ENCODE measurements around the gene ITGB3BP. TPM values are rescaled to one million over a fixed set of nuclear protein-coding genes. Genes with fewer than 3 reads are reported as not detected.

Gene ITGB3BP
- total RNA-seq, 1 experiment from 2014 or later, result 75.0 TPM

- CTCF ChIA-PET, result no interaction called here
- Histone ChIP-seq H3K9me3 (ENCODE audit: low read depth, low read length, poor library complexity, severe bottlenecking) (peaks cover 16% of the 10 kb centered on the region), H3K4me1 (ENCODE audit: insufficient read depth, low read length, poor library complexity, severe bottlenecking) (no peaks in the 10 kb centered on the region), H3K4me3 (ENCODE audit: low read depth, low read length, poor library complexity, severe bottlenecking) (no peak overlapping the region), H3K27ac (ENCODE audit: low read depth, low read length, poor library complexity, severe bottlenecking) (no peak overlapping the region), H3K36me3 (ENCODE audit: insufficient read depth, low read length, poor library complexity, severe bottlenecking) (peaks cover 17% of the 10 kb centered on the region), H3K27me3 (replicated peaks; ENCODE audit: insufficient read depth, low read depth, low read length, poor library complexity) (no peaks in the 10 kb centered on the region)
- POLR2A ChIA-PET (ENCODE audit: low non-redundant PET), result no interaction called here
- no peak for DNase-seq (ENCODE audit: low spot score)
- intact Hi-C loops (cut with micrococcal nuclease; ENCODE audit: unreplicated experiment), result no loop called here
- no TSS peak for BruUV-seq (replicated peaks)
- TF ChIP-seq, protein P1, sequence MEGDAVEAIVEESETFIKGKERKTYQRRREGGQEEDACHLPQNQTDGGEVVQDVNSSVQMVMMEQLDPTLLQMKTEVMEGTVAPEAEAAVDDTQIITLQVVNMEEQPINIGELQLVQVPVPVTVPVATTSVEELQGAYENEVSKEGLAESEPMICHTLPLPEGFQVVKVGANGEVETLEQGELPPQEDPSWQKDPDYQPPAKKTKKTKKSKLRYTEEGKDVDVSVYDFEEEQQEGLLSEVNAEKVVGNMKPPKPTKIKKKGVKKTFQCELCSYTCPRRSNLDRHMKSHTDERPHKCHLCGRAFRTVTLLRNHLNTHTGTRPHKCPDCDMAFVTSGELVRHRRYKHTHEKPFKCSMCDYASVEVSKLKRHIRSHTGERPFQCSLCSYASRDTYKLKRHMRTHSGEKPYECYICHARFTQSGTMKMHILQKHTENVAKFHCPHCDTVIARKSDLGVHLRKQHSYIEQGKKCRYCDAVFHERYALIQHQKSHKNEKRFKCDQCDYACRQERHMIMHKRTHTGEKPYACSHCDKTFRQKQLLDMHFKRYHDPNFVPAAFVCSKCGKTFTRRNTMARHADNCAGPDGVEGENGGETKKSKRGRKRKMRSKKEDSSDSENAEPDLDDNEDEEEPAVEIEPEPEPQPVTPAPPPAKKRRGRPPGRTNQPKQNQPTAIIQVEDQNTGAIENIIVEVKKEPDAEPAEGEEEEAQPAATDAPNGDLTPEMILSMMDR (conservative IDR thresholded peaks at IDR 0.05; ENCODE audit: low read depth, low read length), result no peak
- TF ChIP-seq EZH2 (IDR thresholded peaks at IDR 0.05; ENCODE audit: borderline replicate concordance, low read depth, low read length, poor library complexity, severe bottlenecking), result no peak
Observed at GRCh38 chr1:63466181-63466580, 56.8 kb downstream of the ITGB3BP start.

DNA sequence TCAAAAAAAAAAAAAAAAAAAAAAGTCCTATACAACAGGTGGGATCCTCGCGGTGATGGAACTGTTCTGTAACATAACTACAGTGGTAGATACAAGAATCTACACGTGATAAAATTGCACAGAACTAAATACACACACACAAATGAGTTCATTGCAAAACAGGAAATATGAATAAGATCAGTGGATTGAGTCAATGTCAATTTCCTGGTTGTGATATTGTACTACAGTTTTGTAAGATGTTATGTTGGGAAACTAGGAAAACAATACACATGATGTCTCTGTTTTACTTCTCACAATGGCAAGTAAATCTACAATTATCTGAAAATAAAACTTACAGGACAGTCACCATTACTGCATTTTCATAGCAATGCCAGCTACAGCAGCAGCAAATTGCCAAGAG, 59.8 kb downstream of the ITGB3BP start:
- H3K36me3 ChIP-seq (ENCODE audit: insufficient read depth, low read length, poor library complexity, severe bottlenecking), result peaks cover 17% of the 10 kb centered on the region
- no peaks in the 10 kb centered on the region for H3K4me1 ChIP-seq (ENCODE audit: insufficient read depth, low read length, poor library complexity, severe bottlenecking)
- H3K4me3 ChIP-seq (ENCODE audit: low read depth, low read length, poor library complexity, severe bottlenecking), result no peak overlapping the region
- POLR2A ChIA-PET (ENCODE audit: low non-redundant PET), result no interaction called here
- intact Hi-C loops (cut with micrococcal nuclease; ENCODE audit: unreplicated experiment), result no loop called here
- H3K9me3 ChIP-seq (ENCODE audit: low read depth, low read length, poor library complexity, severe bottlenecking), result peaks cover 17% of the 10 kb centered on the region
- peak; percentile 18 for DNase-seq (ENCODE audit: low spot score)
- BruUV-seq (replicated peaks), result no TSS peak
- no peaks in the 10 kb centered on the region for H3K27me3 ChIP-seq (replicated peaks; ENCODE audit: insufficient read depth, low read depth, low read length, poor library complexity)
- CTCF ChIA-PET, result no interaction called here
- no peak overlapping the region for H3K27ac ChIP-seq (ENCODE audit: low read depth, low read length, poor library complexity, severe bottlenecking)
- TF ChIP-seq EZH2 (IDR thresholded peaks at IDR 0.05; ENCODE audit: borderline replicate concordance, low read depth, low read length, poor library complexity, severe bottlenecking), result no peak
- TF ChIP-seq, protein P1 (conservative IDR thresholded peaks at IDR 0.05; ENCODE audit: low read depth, low read length), result no peak

DNA sequence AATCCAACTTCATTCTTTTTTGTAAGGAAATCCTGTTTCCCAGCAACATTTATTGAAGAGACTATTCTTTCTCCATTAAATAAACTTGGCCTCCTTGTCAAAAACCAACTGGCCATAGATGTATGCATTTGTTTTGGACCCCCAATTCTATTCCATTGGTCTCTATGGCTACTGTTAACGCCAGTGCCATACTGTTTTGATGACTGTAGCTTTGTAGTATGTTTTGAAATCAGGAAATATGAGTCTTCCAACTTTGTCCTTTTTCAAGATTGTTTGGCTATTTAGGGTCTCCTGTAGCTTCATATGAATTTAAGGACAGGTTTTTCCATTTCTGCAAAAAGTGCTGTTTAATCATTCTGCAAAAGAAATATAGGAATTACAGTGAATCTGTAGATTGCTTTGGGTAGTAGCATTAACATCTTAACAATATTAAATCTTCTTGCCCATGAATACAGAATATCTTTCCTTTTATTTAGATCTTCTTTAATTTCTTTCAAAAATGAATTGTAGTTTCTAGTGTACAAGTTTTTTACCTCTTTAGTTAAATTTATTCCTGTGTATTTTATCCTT, 61.3 kb downstream of the ITGB3BP start:
- POLR2A ChIA-PET (ENCODE audit: low non-redundant PET), result no interaction called here
- BruUV-seq (replicated peaks), result no TSS peak

More for the DNA sequence above, 61.3 kb downstream of the ITGB3BP start:
- no peaks in the 10 kb centered on the region for H3K27me3 ChIP-seq (replicated peaks; ENCODE audit: insufficient read depth, low read depth, low read length, poor library complexity)
- H3K9me3 ChIP-seq (ENCODE audit: low read depth, low read length, poor library complexity, severe bottlenecking), result peaks cover 17% of the 10 kb centered on the region
- TF ChIP-seq, protein P1 (conservative IDR thresholded peaks at IDR 0.05; ENCODE audit: low read depth, low read length), result no peak
- TF ChIP-seq EZH2 (IDR thresholded peaks at IDR 0.05; ENCODE audit: borderline replicate concordance, low read depth, low read length, poor library complexity, severe bottlenecking), result no peak
- H3K27ac ChIP-seq (ENCODE audit: low read depth, low read length, poor library complexity, severe bottlenecking), result no peak overlapping the region
- CTCF ChIA-PET, result no interaction called here
- peaks cover 17% of the 10 kb centered on the region for H3K36me3 ChIP-seq (ENCODE audit: insufficient read depth, low read length, poor library complexity, severe bottlenecking)
- DNase-seq (ENCODE audit: low spot score), result no peak
- H3K4me1 ChIP-seq (ENCODE audit: insufficient read depth, low read length, poor library complexity, severe bottlenecking), result no peaks in the 10 kb centered on the region
- H3K4me3 ChIP-seq (ENCODE audit: low read depth, low read length, poor library complexity, severe bottlenecking), result no peak overlapping the region
- intact Hi-C loops (cut with micrococcal nuclease; ENCODE audit: unreplicated experiment), result no loop called here

All from A673 (cell line).